Mesothelial cell of epicardium (in vitro differentiated cells): ENCODE results near the gene ELOVL5. TPM values are rescaled to one million over a fixed set of nuclear protein-coding genes. Genes with fewer than 3 reads are reported as not detected.

Experiments used
- DNase-seq, 2 experiments: peaks; one replicate each; pipeline ENCODE4 v3.0.0; 2021; ENCODE audit warnings: low spot score in 2 of 2; ENCODE audit not compliant: unreplicated experiment in 2 of 2
- H3K27ac Mint-ChIP-seq: 2 replicates; pipeline ENCODE4 v1.8.0; 2021; ENCODE audit warnings: mixed read lengths
- H3K27me3 Mint-ChIP-seq: 2 replicates; pipeline ENCODE4 v1.8.0; 2021; ENCODE audit warnings: low read depth, mixed read lengths
- H3K36me3 Mint-ChIP-seq: 2 replicates; pipeline ENCODE4 v1.8.0; 2021; ENCODE audit warnings: mixed read lengths
- H3K4me1 Mint-ChIP-seq: 2 replicates; pipeline ENCODE4 v1.8.0; 2021; ENCODE audit warnings: mixed read lengths
- H3K4me3 Mint-ChIP-seq: 2 replicates; pipeline ENCODE4 v1.8.0; 2021; ENCODE audit warnings: mild to moderate bottlenecking, moderate library complexity, mixed read lengths
- H3K9me3 Mint-ChIP-seq: 2 replicates; pipeline ENCODE4 v1.8.0; 2021; ENCODE audit warnings: mixed read lengths
- total RNA-seq: library from RNA; stranded (reverse); gene quantifications from 3 replicates; pipeline ENCODE4 v1.2.1, GENCODE V29; 2021
- TF ChIP-seq, protein P1 (sequence below): fragments of 200-600 bp; sonication (generic); IDR thresholded peaks from one replicate; pipeline ENCODE4 v1.5.0; 2021; ENCODE audit warnings: antibody characterized with exemption; ENCODE audit not compliant: unreplicated experiment

Gene ELOVL5
- total RNA-seq, 1 donor from 2014 or later: 110 TPM

DNA sequence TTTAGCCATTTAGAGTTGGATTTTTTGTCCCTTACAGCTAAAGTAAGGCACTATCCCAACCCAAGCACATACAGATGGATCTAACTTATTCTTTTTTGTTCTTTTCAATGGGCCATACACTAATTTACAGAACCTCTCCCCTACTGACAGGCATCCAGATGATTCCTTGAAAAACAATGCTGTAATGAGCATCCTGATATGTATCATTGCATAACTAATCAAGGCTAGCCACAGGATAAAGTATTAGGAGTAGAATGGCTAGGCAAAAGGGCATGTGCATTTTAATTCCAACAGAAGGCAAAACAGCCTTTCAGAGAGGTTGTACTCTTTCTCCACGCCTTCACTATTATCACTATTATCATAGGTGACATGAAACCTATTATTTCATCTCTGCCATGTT is 54.1 kb downstream of the ELOVL5 start:
- no peaks in the 10 kb centered on the region for H3K9me3 Mint-ChIP-seq

DNA sequence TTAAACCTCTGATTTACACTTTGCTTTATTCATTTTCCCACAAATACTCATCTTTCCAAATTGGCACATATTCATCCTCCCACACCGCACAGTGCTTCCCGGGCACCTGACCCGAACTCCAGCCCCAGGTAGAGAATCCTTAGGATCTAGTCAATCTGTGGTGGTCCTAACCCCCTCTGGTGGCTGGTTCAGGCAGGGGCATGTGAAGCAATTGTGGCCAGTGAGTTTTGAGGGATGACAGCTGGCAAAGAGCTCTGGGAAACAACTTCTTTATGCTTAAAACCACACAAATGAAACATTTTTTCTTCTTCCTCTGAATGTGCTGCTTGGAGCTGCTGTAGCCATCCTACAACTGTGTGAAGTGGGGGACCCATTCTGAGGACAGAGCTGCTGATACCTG is 54.7 kb downstream of the ELOVL5 start:
- TF ChIP-seq, protein P1, sequence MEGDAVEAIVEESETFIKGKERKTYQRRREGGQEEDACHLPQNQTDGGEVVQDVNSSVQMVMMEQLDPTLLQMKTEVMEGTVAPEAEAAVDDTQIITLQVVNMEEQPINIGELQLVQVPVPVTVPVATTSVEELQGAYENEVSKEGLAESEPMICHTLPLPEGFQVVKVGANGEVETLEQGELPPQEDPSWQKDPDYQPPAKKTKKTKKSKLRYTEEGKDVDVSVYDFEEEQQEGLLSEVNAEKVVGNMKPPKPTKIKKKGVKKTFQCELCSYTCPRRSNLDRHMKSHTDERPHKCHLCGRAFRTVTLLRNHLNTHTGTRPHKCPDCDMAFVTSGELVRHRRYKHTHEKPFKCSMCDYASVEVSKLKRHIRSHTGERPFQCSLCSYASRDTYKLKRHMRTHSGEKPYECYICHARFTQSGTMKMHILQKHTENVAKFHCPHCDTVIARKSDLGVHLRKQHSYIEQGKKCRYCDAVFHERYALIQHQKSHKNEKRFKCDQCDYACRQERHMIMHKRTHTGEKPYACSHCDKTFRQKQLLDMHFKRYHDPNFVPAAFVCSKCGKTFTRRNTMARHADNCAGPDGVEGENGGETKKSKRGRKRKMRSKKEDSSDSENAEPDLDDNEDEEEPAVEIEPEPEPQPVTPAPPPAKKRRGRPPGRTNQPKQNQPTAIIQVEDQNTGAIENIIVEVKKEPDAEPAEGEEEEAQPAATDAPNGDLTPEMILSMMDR: peak; percentile 86
- DNase-seq: peak in 1 of 2 experiments; percentile 51
- Mint-ChIP-seq H3K4me3 (no peak overlapping the region), H3K27ac (no peak overlapping the region), H3K36me3 (peaks cover 4% of the 10 kb centered on the region), H3K27me3 (no peaks in the 10 kb centered on the region), H3K4me1 (peaks cover 16% of the 10 kb centered on the region), H3K9me3 (no peaks in the 10 kb centered on the region)

More for the DNA sequence above, 54.1 kb downstream of the ELOVL5 start:
- peaks cover 4% of the 10 kb centered on the region for H3K36me3 Mint-ChIP-seq
- TF ChIP-seq, protein P1: no peak
- no peak overlapping the region for H3K27ac Mint-ChIP-seq
- H3K27me3 Mint-ChIP-seq: no peaks in the 10 kb centered on the region
- H3K4me3 Mint-ChIP-seq: no peak overlapping the region
- H3K4me1 Mint-ChIP-seq: peaks cover 19% of the 10 kb centered on the region
- DNase-seq: no peak

DNA sequence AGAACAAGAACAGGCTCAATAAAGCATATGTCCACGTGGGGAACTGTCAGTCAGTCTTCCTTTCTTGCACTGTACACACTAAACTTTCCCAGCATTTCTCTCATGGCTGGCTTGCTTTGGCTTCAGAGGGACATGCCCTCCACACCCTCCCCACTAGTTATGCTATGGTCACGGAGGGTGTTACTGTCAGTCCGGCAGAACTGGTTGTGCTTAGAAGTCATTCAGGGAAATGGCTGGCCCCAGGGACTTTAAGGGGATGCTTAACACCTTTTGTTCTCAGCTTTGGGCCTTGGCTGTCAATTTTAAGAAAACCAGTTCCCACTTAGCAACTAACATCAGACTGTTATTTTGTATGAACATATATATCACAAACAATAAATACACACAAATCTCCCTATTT is 55.1 kb downstream of the ELOVL5 start:
- Mint-ChIP-seq H3K27ac (peak overlapping the region; percentile 13), H3K4me1 (peaks cover 13% of the 10 kb centered on the region), H3K9me3 (no peaks in the 10 kb centered on the region), H3K4me3 (no peak overlapping the region), H3K36me3 (peaks cover 4% of the 10 kb centered on the region), H3K27me3 (no peaks in the 10 kb centered on the region)
- TF ChIP-seq, protein P1: no peak
- DNase-seq: no peak

DNA sequence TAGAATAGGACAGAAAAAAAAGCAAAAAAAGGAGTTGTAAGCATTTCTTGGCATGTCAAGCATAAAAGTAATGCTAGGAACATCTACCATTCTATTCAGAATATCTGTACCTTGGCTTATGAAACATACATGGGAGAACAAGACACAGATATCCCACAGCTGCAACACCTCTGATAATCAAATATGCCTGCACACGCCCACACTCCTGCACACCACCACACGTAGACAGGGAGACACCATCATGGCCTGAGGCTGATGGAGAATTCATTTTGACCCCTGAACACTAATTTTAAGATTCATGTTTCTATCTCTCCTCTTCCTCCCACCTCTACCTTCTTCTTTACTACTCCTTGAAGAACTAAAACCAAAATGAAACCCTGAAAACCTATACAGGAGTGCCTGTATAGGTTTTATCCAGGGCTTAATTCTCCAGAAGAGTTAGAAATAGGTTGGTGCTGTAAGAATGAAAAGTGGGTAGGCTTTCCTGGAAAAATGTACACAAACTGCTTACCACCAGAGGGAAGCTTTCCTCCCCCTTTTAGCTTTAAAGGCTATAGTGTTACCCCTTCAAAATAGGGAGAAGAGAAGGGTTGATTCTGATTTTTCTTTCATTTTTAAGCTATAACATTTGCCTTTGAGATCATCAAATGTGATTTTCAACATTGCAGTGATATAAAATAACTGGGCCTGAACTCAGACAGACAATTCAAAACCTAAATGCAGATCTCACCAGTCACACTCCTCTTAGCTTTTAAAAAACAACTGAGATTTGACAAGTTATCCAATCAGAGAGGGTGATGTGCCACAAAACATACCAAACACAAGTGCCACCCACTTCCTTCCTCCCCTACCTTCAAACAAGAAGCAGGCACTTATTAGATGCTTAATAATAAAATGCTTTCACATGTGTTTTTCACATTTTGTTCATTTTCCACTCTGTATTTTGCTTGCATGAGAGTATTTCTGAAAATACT is 57.9 kb downstream of the ELOVL5 start:
- H3K27ac Mint-ChIP-seq: peak overlapping the region; percentile 44

DNA sequence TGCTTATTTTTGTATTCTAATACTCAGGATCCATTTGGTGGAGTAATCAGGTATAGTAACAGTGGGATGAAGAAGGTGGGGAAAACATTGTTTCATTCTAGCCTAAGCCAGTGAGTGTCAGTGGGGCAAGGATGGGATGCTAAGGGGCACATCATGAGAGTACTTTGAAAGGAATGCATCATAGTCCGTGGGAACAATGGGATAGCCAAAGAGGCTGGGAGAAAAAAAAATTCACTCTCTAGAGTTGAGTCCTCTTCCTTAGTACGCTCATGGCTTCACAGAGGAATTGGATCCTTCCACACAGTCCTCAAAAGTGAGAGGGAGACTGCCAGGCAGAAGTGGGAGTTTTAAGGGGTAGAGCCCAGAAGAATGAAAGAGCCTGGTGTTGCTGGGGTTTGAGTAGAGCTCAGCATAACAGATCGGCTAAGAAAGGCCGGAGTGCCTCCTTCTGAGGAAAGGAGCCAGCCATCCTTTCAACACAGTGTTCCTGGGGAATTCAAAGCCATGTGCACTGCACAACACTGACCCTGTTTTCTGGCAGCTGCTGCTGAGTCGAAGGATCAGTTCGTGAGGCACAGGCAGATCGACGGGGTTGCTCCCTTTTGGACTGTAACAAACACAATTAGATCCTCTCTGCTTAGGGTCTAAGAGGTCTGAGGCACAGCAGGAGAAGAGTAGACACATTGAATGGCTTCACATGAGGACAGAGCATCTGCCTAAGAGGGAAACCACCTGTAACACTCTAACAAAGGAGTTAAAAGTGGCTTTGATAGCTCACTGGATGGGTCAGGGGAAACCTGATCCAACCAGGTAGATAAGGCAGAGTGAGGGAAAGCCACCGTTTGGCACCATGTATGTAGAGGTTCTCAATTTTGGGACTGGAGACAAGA is 61.2 kb downstream of the ELOVL5 start:
- Mint-ChIP-seq H3K4me1 (peaks cover 6% of the 10 kb centered on the region), H3K36me3 (peaks cover 10% of the 10 kb centered on the region)

More for the DNA sequence above, 57.9 kb downstream of the ELOVL5 start:
- Mint-ChIP-seq H3K36me3 (peaks cover 9% of the 10 kb centered on the region), H3K4me1 (peaks cover 11% of the 10 kb centered on the region), H3K9me3 (no peaks in the 10 kb centered on the region), H3K27me3 (no peaks in the 10 kb centered on the region), H3K4me3 (no peak overlapping the region)
- DNase-seq: no peak
- TF ChIP-seq, protein P1: no peak

More for the DNA sequence above, 61.2 kb downstream of the ELOVL5 start:
- Mint-ChIP-seq H3K9me3 (no peaks in the 10 kb centered on the region), H3K4me3 (no peak overlapping the region), H3K27ac (peak overlapping the region; percentile 4), H3K27me3 (no peaks in the 10 kb centered on the region)
- DNase-seq: no peak
- TF ChIP-seq, protein P1: no peak
